IMR-90 (cell line): ENCODE measurements around the gene MTCL1. TPM values are rescaled to one million over a fixed set of nuclear protein-coding genes. Genes with fewer than 3 reads are reported as not detected.

Source experiments
- ATAC-seq: fragments of 200-7000 bp; cut with Tn5 transposase; 2 replicates; pipeline ENCODE4 v1.9.1; 2020; ENCODE audit warnings: low read depth, mild to moderate bottlenecking, moderate library complexity
- BruUV-seq: library from RNA; stranded (reverse); fragments of 400-500 nt; replicated peaks from 2 replicates; lab custom pipeline; 2021; lab: Mats Ljungman, UMichigan
- CTCF ChIA-PET: fragments of 300-600 bp; formaldehyde crosslinking; extraction: SDS; loops from one replicate; lab custom pipeline; 2021; ENCODE audit warnings: antibody characterized with exemption; lab: Yijun Ruan, JAX
- POLR2A ChIA-PET: fragments of 300-600 bp; sonication (Branson Sonifier 250); formaldehyde crosslinking; loops from one replicate; lab custom pipeline; 2022; ENCODE audit warnings: antibody characterized with exemption; ENCODE audit not compliant: unreplicated experiment; lab: Charles Lee
- DNase-seq: peaks from one replicate; pipeline ENCODE4 v3.0.0; 2013
- H2AFZ ChIP-seq: replicated peaks from 2 replicates; pipeline ENCODE3; 2013; ENCODE audit warnings: low read length, mild to moderate bottlenecking; ENCODE audit not compliant: poor library complexity
- H2AK5ac ChIP-seq: 2 replicates; pipeline ENCODE4 v1.6.1; 2013; ENCODE audit warnings: low read depth, low read length, inconsistent platforms
- H2AK9ac ChIP-seq: replicated peaks from 2 replicates; pipeline ENCODE3; 2013; ENCODE audit warnings: mild to moderate bottlenecking, low read depth, low read length, moderate library complexity; ENCODE audit not compliant: poor library complexity
- H2BK120ac ChIP-seq: 2 replicates; pipeline ENCODE4 v1.6.1; 2013; ENCODE audit warnings: low read depth, low read length, inconsistent platforms
- H2BK15ac ChIP-seq: 3 replicates; pipeline ENCODE4 v1.6.1; 2013; ENCODE audit warnings: low read depth, low read length, inconsistent platforms
- H2BK20ac ChIP-seq: 2 replicates; pipeline ENCODE4 v1.6.1; 2013; ENCODE audit warnings: low read depth, mild to moderate bottlenecking, inconsistent platforms, low read length, moderate library complexity
- H2BK5ac ChIP-seq: 2 replicates; pipeline ENCODE4 v1.6.1; 2013; ENCODE audit warnings: mild to moderate bottlenecking, low read depth, low read length, inconsistent platforms; ENCODE audit not compliant: poor library complexity, severe bottlenecking
- H3K14ac ChIP-seq: replicated peaks from 2 replicates; pipeline ENCODE4 v1.6.1; 2013; ENCODE audit warnings: low read depth, low read length, inconsistent platforms
- H3K18ac ChIP-seq: 2 replicates; pipeline ENCODE4 v1.6.1; 2013; ENCODE audit warnings: low read depth, low read length, control low read depth
- H3K23ac ChIP-seq: 2 replicates; pipeline ENCODE4 v1.6.1; 2013; ENCODE audit warnings: low read depth, low read length, inconsistent platforms
- H3K27ac ChIP-seq: 2 replicates; pipeline ENCODE4 v1.5.1; 2013; ENCODE audit warnings: mild to moderate bottlenecking, control low read depth, low read length; ENCODE audit not compliant: insufficient read depth
- H3K27me3 ChIP-seq: 2 replicates; pipeline ENCODE4 v1.6.1; 2013; ENCODE audit warnings: low read length; ENCODE audit not compliant: control insufficient read depth, insufficient read depth
- H3K36me3 ChIP-seq: 2 replicates; pipeline ENCODE4 v1.6.1; 2013; ENCODE audit warnings: low read length, mixed read lengths; ENCODE audit not compliant: control insufficient read depth, insufficient read depth
- H3K4ac ChIP-seq: 2 replicates; pipeline ENCODE4 v1.6.1; 2013; ENCODE audit warnings: low read depth, low read length, inconsistent platforms
- H3K4me1 ChIP-seq: 2 replicates; pipeline ENCODE4 v1.6.1; 2013; ENCODE audit warnings: low read length, mixed read lengths; ENCODE audit not compliant: control insufficient read depth, insufficient read depth
- H3K4me2 ChIP-seq: 2 replicates; pipeline ENCODE4 v1.6.1; 2013; ENCODE audit warnings: low read depth, mild to moderate bottlenecking, control low read depth, low read length, moderate library complexity
- H3K4me3 ChIP-seq: 2 replicates; pipeline ENCODE4 v1.5.1; 2013; ENCODE audit warnings: low read depth, mild to moderate bottlenecking, control low read depth, low read length, moderate library complexity; ENCODE audit not compliant: insufficient read depth
- H3K56ac ChIP-seq: 2 replicates; pipeline ENCODE4 v1.6.1; 2013; ENCODE audit warnings: low read length, inconsistent platforms; ENCODE audit not compliant: insufficient read depth; ENCODE audit errors: extremely low read depth
- H3K79me1 ChIP-seq, 2 experiments: 2 replicates each; pipeline ENCODE4 v1.6.1; 2013; ENCODE audit warnings: low read length in 2 of 2, inconsistent platforms in 1 of 2, low read depth in 1 of 2
- H3K9ac ChIP-seq: 2 replicates; pipeline ENCODE4 v1.6.1; 2013; ENCODE audit warnings: low read depth, low read length, control low read depth
- H3K9me1 ChIP-seq: 2 replicates; pipeline ENCODE4 v1.6.1; 2013; ENCODE audit warnings: low read length, inconsistent platforms; ENCODE audit not compliant: insufficient read depth
- H3K9me3 ChIP-seq: 2 replicates; pipeline ENCODE4 v1.6.1; 2013; ENCODE audit warnings: low read length; ENCODE audit not compliant: control insufficient read depth, insufficient read depth
- H4K20me1 ChIP-seq: 2 replicates; pipeline ENCODE4 v1.6.1; 2013; ENCODE audit warnings: low read length, inconsistent platforms; ENCODE audit not compliant: insufficient read depth
- H4K5ac ChIP-seq: 2 replicates; pipeline ENCODE4 v1.6.1; 2013; ENCODE audit warnings: mild to moderate bottlenecking, low read depth, low read length, control low read depth
- H4K8ac ChIP-seq, 2 experiments: 2 replicates each; pipeline ENCODE4 v1.6.1; 2013; ENCODE audit warnings: low read depth in 2 of 2, low read length in 2 of 2, control low read depth in 1 of 2, inconsistent platforms in 1 of 2
- H4K91ac ChIP-seq: 2 replicates; pipeline ENCODE4 v1.6.1; 2013; ENCODE audit warnings: low read depth, low read length, inconsistent platforms; ENCODE audit not compliant: insufficient read depth
- BHLHE40 ChIP-seq: fragments of 150-350 bp; IDR thresholded peaks from 2 replicates; pipeline ENCODE4 v1.6.1; 2016; ENCODE audit warnings: mild to moderate bottlenecking, low read depth, low read length
- WGBS, 2 experiments: methylation state at CpG; one replicate each; pipeline versions ENCODE4 v1.1.5 to v1.1.7; 2013; ENCODE audit warnings: missing lambda C conversion rate in 2 of 2; ENCODE audit not compliant: insufficient read length in 1 of 2; ENCODE audit errors: extremely low coverage in 2 of 2; 5-methylcytosine and 5-hydroxymethylcytosine counted together
- dilution Hi-C: fragments of 300-500 bp; cut with HindIII; formaldehyde crosslinking; loops from one replicate; pipeline ENCODE4 v1.14.3; 2018; ENCODE audit warnings: low sequenced_read_pairs; ENCODE audit not compliant: unreplicated experiment
- in situ Hi-C: fragments of 300-500 bp; cut with MboI; formaldehyde crosslinking; loops from 3 replicates; pipeline ENCODE4 v1.14.3; 2019; ENCODE audit warnings: low sequenced_read_pairs, inconsistent platforms, mixed read lengths
- intact Hi-C: fragments of 100-400 bp; cut with micrococcal nuclease; formaldehyde crosslinking; loops from 2 replicates; pipeline ENCODE4 v1.10.0; 2022
- polyA plus RNA-seq, 3 experiments: library from polyadenylated mRNA; depleted of rRNA; stranded (reverse); fragments of >200 nt; gene quantifications; 2 replicates each; pipeline ENCODE4 v1.2.3, GENCODE V29; 2012; ENCODE audit warnings: low replicate concordance in 1 of 3
- total RNA-seq: library from RNA; depleted of rRNA; stranded (reverse); fragments of >200 nt; gene quantifications from 2 replicates; pipeline ENCODE4 v1.2.3, GENCODE V29; 2012

The MTCL1 gene
- total and polyA plus RNA-seq, 2 of the 4 experiments (the other 2 are of a cell fraction): 29.0 to 45.3 TPM

GRCh38 chr18:8735274-8735673 is 29.9 kb downstream of the MTCL1 start:
- no peak overlapping the region for H3K9ac ChIP-seq
- H2BK15ac ChIP-seq: no peak overlapping the region
- H3K27me3 ChIP-seq: no peaks in the 10 kb centered on the region
- TF ChIP-seq BHLHE40: no peak
- no peaks in the 10 kb centered on the region for H3K9me3 ChIP-seq
- no peak overlapping the region for H2AFZ ChIP-seq
- no peak overlapping the region for H3K4me3 ChIP-seq
- 0 out of 2 replicates have a peak overlapping the region, but pooled peaks have one; percentile 7 for H3K18ac ChIP-seq
- in situ Hi-C loops: no loop called here
- ATAC-seq: no peak
- peak overlapping the region; percentile 39; the same call in 1 of the 2 replicates for H3K4ac ChIP-seq
- no peak for DNase-seq
- H3K79me1 ChIP-seq: peaks cover 66 to 86% of the 10 kb centered on the region in 2 experiments
- no peak overlapping the region for H2BK5ac ChIP-seq
- no peak overlapping the region for H2AK9ac ChIP-seq
- H3K23ac ChIP-seq: 0 out of 2 replicates have a peak overlapping the region, but pooled peaks have one; percentile 3
- H3K14ac ChIP-seq: peak overlapping the region; percentile 82
- H3K27ac ChIP-seq: no peak overlapping the region
- dilution Hi-C loops: no loop called here
- peaks cover 33% of the 10 kb centered on the region for H3K36me3 ChIP-seq
- no peak overlapping the region for H3K56ac ChIP-seq
- WGBS, 2 experiments: no CpG with 5 or more reads among the region's 2 CpGs
- no peak overlapping the region for H2BK20ac ChIP-seq
- H3K9me1 ChIP-seq: peaks cover 29% of the 10 kb centered on the region
- H4K8ac ChIP-seq: peak overlapping the region in 1 of 2 experiments; percentile 59; a peak in 1 of 4 replicates
- peaks cover 50% of the 10 kb centered on the region for H4K20me1 ChIP-seq
- no TSS peak for BruUV-seq
- intact Hi-C loops: no loop called here
- H4K91ac ChIP-seq: no peak overlapping the region
- CTCF ChIA-PET: no interaction called here
- no peak overlapping the region for H3K4me2 ChIP-seq
- H4K5ac ChIP-seq: no peak overlapping the region
- peaks cover 24% of the 10 kb centered on the region for H3K4me1 ChIP-seq
- 0 out of 2 replicates have a peak overlapping the region, but pooled peaks have one; percentile 12 for H2BK120ac ChIP-seq
- POLR2A ChIA-PET: no interaction called here
- H2AK5ac ChIP-seq: no peak overlapping the region
